HG03108 (cell line): Measurements from ENCODE around the gene ISG20.
A peak's percentile ranks its signal among the peaks of the same experiment; 100 is the strongest.

Experiments
- ATAC-seq: cut with Tn5 transposase; IDR thresholded peaks from one replicate; pipeline ENCODE4 v1.9.1; 2021; ENCODE audit warnings: moderate library complexity; ENCODE audit not compliant: unreplicated experiment

Gene ISG20

GRCh38 chr15:88681610-88682221 lies 42.9 kb downstream of the ISG20 start:
- no peak for ATAC-seq

- ATAC-seq: no peak
Observed at GRCh38 chr15:88684345-88684744, 45.5 kb downstream of the ISG20 start.

- ATAC-seq: no peak
Observed at GRCh38 chr15:88686166-88686565, 47.4 kb downstream of the ISG20 start.

GRCh38 chr15:88688394-88688933 lies 49.6 kb downstream of the ISG20 start:
- no peak for ATAC-seq

- ATAC-seq: no peak
Observed at GRCh38 chr15:88690331-88690730, 51.5 kb downstream of the ISG20 start.

GRCh38 chr15:88693191-88693590 lies 54.4 kb downstream of the ISG20 start:
- ATAC-seq: no peak

GRCh38 chr15:88695101-88695500 lies 56.3 kb downstream of the ISG20 start:
- ATAC-seq: no peak

- no peak for ATAC-seq
Observed at GRCh38 chr15:88695691-88696251, 57.0 kb downstream of the ISG20 start.

GRCh38 chr15:88696254-88696653 lies 57.4 kb downstream of the ISG20 start:
- no peak for ATAC-seq

GRCh38 chr15:88697276-88697675 lies 58.5 kb downstream of the ISG20 start:
- no peak for ATAC-seq

- no peak for ATAC-seq
Observed at GRCh38 chr15:88699861-88700260, 61.0 kb downstream of the ISG20 start.

GRCh38 chr15:88700716-88701115 lies 61.9 kb downstream of the ISG20 start:
- ATAC-seq: no peak

- peak; percentile 54 for ATAC-seq
Observed at GRCh38 chr15:88701561-88702095, 62.8 kb downstream of the ISG20 start.

GRCh38 chr15:88702983-88703382 lies 64.2 kb downstream of the ISG20 start:
- ATAC-seq: no peak

- ATAC-seq: no peak
Observed at GRCh38 chr15:88703533-88703932, 64.7 kb downstream of the ISG20 start.

GRCh38 chr15:88704791-88705768 lies 66.3 kb downstream of the ISG20 start:
- no peak for ATAC-seq

- no peak for ATAC-seq
Observed at GRCh38 chr15:88705769-88706165, 67.0 kb downstream of the ISG20 start.
